ENCODE results near the gene NXT1. TPM values are rescaled to one million over a fixed set of nuclear protein-coding genes. Genes with fewer than 3 reads are reported as not detected.

Gene NXT1
- total and polyA plus RNA-seq, 2 of the 4 experiments (the other 2 are of a cell fraction), result 23.6 to 25.5 TPM

DNA sequence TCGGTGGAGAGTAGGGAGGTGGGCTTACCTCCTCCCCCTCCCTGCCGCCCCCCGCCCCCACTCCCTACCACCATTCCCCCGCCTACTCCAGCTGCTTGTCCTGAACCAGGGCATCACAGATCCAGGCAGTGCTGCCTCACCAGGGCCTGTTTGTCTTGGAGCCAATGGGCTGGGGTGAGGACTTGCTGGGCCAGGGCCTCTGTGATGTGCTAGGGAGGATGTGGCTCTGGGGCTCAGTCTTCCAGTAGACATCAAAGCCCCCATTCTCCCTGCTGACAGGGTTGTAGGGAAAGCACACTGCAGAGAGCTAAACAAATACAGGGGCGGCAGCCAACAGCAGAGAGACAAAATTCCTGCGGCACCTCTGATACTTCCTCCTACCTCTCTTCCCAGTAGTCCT lies 48.2 kb upstream of the NXT1 start:
- intact Hi-C loops (cut with micrococcal nuclease), result no loop called here
- POLR2A ChIA-PET (ENCODE audit: unreplicated experiment), result no interaction called here
- no CpG with 5 or more reads among the region's 6 CpGs for WGBS, 2 experiments (ENCODE audit: extremely low coverage in 2 of 2, insufficient read length in 1 of 2)

More for the DNA sequence above, 48.2 kb upstream of the NXT1 start:
- H3K9ac ChIP-seq (ENCODE audit: low read depth, low read length), result no peak overlapping the region
- H2AK9ac ChIP-seq (replicated peaks; ENCODE audit: low read depth, low read length, poor library complexity), result no peak overlapping the region
- TF ChIP-seq RCOR1 (IDR thresholded peaks at IDR 0.05; ENCODE audit: insufficient replicate concordance, low read length), result no peak
- TF ChIP-seq, protein P1, sequence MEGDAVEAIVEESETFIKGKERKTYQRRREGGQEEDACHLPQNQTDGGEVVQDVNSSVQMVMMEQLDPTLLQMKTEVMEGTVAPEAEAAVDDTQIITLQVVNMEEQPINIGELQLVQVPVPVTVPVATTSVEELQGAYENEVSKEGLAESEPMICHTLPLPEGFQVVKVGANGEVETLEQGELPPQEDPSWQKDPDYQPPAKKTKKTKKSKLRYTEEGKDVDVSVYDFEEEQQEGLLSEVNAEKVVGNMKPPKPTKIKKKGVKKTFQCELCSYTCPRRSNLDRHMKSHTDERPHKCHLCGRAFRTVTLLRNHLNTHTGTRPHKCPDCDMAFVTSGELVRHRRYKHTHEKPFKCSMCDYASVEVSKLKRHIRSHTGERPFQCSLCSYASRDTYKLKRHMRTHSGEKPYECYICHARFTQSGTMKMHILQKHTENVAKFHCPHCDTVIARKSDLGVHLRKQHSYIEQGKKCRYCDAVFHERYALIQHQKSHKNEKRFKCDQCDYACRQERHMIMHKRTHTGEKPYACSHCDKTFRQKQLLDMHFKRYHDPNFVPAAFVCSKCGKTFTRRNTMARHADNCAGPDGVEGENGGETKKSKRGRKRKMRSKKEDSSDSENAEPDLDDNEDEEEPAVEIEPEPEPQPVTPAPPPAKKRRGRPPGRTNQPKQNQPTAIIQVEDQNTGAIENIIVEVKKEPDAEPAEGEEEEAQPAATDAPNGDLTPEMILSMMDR (conservative IDR thresholded peaks at IDR 0.05; ENCODE audit: low read depth, low read length), result no peak
- TF ChIP-seq, protein P2, sequence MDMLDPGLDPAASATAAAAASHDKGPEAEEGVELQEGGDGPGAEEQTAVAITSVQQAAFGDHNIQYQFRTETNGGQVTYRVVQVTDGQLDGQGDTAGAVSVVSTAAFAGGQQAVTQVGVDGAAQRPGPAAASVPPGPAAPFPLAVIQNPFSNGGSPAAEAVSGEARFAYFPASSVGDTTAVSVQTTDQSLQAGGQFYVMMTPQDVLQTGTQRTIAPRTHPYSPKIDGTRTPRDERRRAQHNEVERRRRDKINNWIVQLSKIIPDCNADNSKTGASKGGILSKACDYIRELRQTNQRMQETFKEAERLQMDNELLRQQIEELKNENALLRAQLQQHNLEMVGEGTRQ (IDR thresholded peaks at IDR 0.05; ENCODE audit: low read depth, low read length), result no peak
- TF ChIP-seq CEBPB (IDR thresholded peaks at IDR 0.05; ENCODE audit: low read depth, low read length), result no peak
- no peak for TF ChIP-seq POLR2A (IDR thresholded peaks at IDR 0.05; ENCODE audit: low read depth, low read length)
- TF ChIP-seq CHD1 (IDR thresholded peaks at IDR 0.05; ENCODE audit: low read depth, low read length), result no peak
- no peak overlapping the region for H2AFZ ChIP-seq (replicated peaks; ENCODE audit: low read length, poor library complexity)
- no peaks in the 10 kb centered on the region for H4K20me1 ChIP-seq (ENCODE audit: insufficient read depth, low read length)
- H4K8ac ChIP-seq (ENCODE audit: low read depth in 2 of 2, low read length in 2 of 2), result no peak overlapping the region
- in situ Hi-C loops (cut with MboI; ENCODE audit: low sequenced_read_pairs) (no loop called here), dilution Hi-C loops (cut with HindIII; ENCODE audit: low sequenced_read_pairs, unreplicated experiment) (no loop called here)
- no peaks in the 10 kb centered on the region for H3K4me1 ChIP-seq (ENCODE audit: control insufficient read depth, insufficient read depth, low read length)
- no peak overlapping the region for H3K4me2 ChIP-seq (ENCODE audit: low read depth, low read length)
- DNase-seq (no peak), ATAC-seq (ENCODE audit: low read depth) (no peak)
- CTCF ChIA-PET, result no interaction called here
- H3K9me3 ChIP-seq (ENCODE audit: control insufficient read depth, insufficient read depth, low read length), result no peaks in the 10 kb centered on the region
- H3K27ac ChIP-seq (ENCODE audit: insufficient read depth, low read length), result no peak overlapping the region
- H3K27me3 ChIP-seq (ENCODE audit: control insufficient read depth, insufficient read depth, low read length), result no peaks in the 10 kb centered on the region; the same call in 1 of the 2 replicates
- H4K5ac ChIP-seq (ENCODE audit: low read depth, low read length), result no peak overlapping the region
- no TSS peak for BruUV-seq (replicated peaks)
- no peak overlapping the region for H3K4me3 ChIP-seq (ENCODE audit: insufficient read depth, low read depth, low read length)
- H4K91ac ChIP-seq (ENCODE audit: insufficient read depth, low read depth, low read length), result no peak overlapping the region
- no peak overlapping the region for H2BK120ac ChIP-seq (ENCODE audit: low read depth, low read length)
- H3K4ac ChIP-seq (ENCODE audit: low read depth, low read length), result no peak overlapping the region
- no peaks in the 10 kb centered on the region for H3K36me3 ChIP-seq (ENCODE audit: control insufficient read depth, insufficient read depth, low read length)
- no peak overlapping the region for H3K56ac ChIP-seq (ENCODE audit: extremely low read depth, insufficient read depth, low read length)
- no peaks in the 10 kb centered on the region for H3K9me1 ChIP-seq (ENCODE audit: insufficient read depth, low read length)
- H3K14ac ChIP-seq (replicated peaks; ENCODE audit: low read depth, low read length), result no peak overlapping the region
- H2BK15ac ChIP-seq (ENCODE audit: low read depth, low read length), result no peak overlapping the region
- no peak overlapping the region for H2BK5ac ChIP-seq (ENCODE audit: low read depth, low read length, poor library complexity, severe bottlenecking)
- H2AK5ac ChIP-seq (ENCODE audit: low read depth, low read length), result no peak overlapping the region
- no peak overlapping the region for H3K18ac ChIP-seq (ENCODE audit: low read depth, low read length)
- no peaks in the 10 kb centered on the region for H3K79me1 ChIP-seq (ENCODE audit: low read depth in 1 of 2, low read length in 2 of 2)
- no peak overlapping the region for H3K23ac ChIP-seq (ENCODE audit: low read depth, low read length)
- H2BK20ac ChIP-seq (ENCODE audit: low read depth, low read length), result no peak overlapping the region

Data from IMR-90 (cell line).